DMS79 (cell line): ENCODE measurements around the gene SBK1.
A peak's percentile ranks its signal among the peaks of the same experiment; 100 is the strongest.
"Not testable (repeated sequence)": the region's sequence is repeated elsewhere in the genome, so short reads cannot be mapped to it uniquely, and the experiment has no call there.

Experiments
- DNase-seq: peaks from one replicate; lab custom pipeline; 2025; lab: John Stamatoyannopoulos, UW

SBK1 gene

GRCh38 chr16:28291651-28292626, at the start of gene SBK1:
Gene SBK1, plus strand, starts transcription at chr16:28292525. Its CDS starts 24,867 bp downstream, at chr16:28317392.
- peak; percentile 64 for DNase-seq

- not testable (repeated sequence) for DNase-seq
Observed at GRCh38 chr16:28249483-28249882, 42.8 kb upstream of the SBK1 start.

- DNase-seq: no peak
Observed at GRCh38 chr16:28250999-28251398, 41.3 kb upstream of the SBK1 start.

- no peak for DNase-seq
Observed at GRCh38 chr16:28254158-28254557, 38.2 kb upstream of the SBK1 start.

- no peak for DNase-seq
Observed at GRCh38 chr16:28255838-28256237, 36.5 kb upstream of the SBK1 start.

- DNase-seq: no peak
Observed at GRCh38 chr16:28257256-28257655, 35.1 kb upstream of the SBK1 start.

GRCh38 chr16:28258567-28258966, 33.8 kb upstream of the SBK1 start:
- no peak for DNase-seq

GRCh38 chr16:28259091-28259780, 33.1 kb upstream of the SBK1 start:
- DNase-seq: no peak

GRCh38 chr16:28259781-28260150, 32.6 kb upstream of the SBK1 start:
- no peak for DNase-seq

GRCh38 chr16:28260193-28260592, 32.1 kb upstream of the SBK1 start:
- no peak for DNase-seq

GRCh38 chr16:28261942-28262341, 30.4 kb upstream of the SBK1 start:
- no peak for DNase-seq

- DNase-seq: no peak
Observed at GRCh38 chr16:28263305-28263704, 29.0 kb upstream of the SBK1 start.

- peak; percentile 33 for DNase-seq
Observed at GRCh38 chr16:28264656-28265055, 27.7 kb upstream of the SBK1 start.

- DNase-seq: no peak
Observed at GRCh38 chr16:28265822-28266221, 26.5 kb upstream of the SBK1 start.

GRCh38 chr16:28267356-28267755, 25.0 kb upstream of the SBK1 start:
- DNase-seq: no peak

GRCh38 chr16:28273511-28273910, 18.8 kb upstream of the SBK1 start:
- no peak for DNase-seq

- DNase-seq: no peak
Observed at GRCh38 chr16:28274676-28275075, 17.6 kb upstream of the SBK1 start.

GRCh38 chr16:28276301-28276700, 16.0 kb upstream of the SBK1 start:
- DNase-seq: no peak

GRCh38 chr16:28277537-28278388, 14.6 kb upstream of the SBK1 start:
- DNase-seq: peak; percentile 50

- no peak for DNase-seq
Observed at GRCh38 chr16:28279006-28279405, 13.3 kb upstream of the SBK1 start.

GRCh38 chr16:28280881-28281836, 11.2 kb upstream of the SBK1 start:
- no peak for DNase-seq
